Uterus (tissue), 4 donors: ENCODE measurements around the gene FBLN2. TPM values are rescaled to one million over a fixed set of nuclear protein-coding genes. Genes with fewer than 3 reads are reported as not detected.

Source experiments
- DNase-seq, 2 donors: peaks; one replicate each; pipeline ENCODE4 v3.0.0-alpha.2; 2019 to 2020
- H3K27ac ChIP-seq, 2 donors: fragments of 200-600 bp; sonication (generic); 1 replicate in 1 of 2; 2 replicates in 1 of 2; pipeline ENCODE4 v1.5.1; 2016 to 2018
- H3K27me3 ChIP-seq, 2 donors: fragments of 200-600 bp; sonication (generic); one replicate each; pipeline ENCODE4 v1.5.1; 2018 to 2019; ENCODE audit warnings: control low read depth in 1 of 2
- H3K36me3 ChIP-seq, 2 donors: fragments of 200-600 bp; sonication (generic); one replicate each; pipeline ENCODE4 v1.5.1; 2019; ENCODE audit warnings: control low read depth in 1 of 2
- H3K4me1 ChIP-seq, 2 donors: fragments of 200-600 bp; sonication (generic); one replicate each; pipeline ENCODE4 v1.5.1; 2018 to 2019; ENCODE audit warnings: control low read depth in 1 of 2
- H3K4me3 ChIP-seq, 2 donors: fragments of 200-600 bp; sonication (generic); 1 replicate in 1 of 2; 2 replicates in 1 of 2; pipeline ENCODE4 v1.5.1; 2018 to 2019; ENCODE audit warnings: mild to moderate bottlenecking in 1 of 2
- H3K9me3 ChIP-seq, 2 donors: fragments of 200-600 bp; sonication (generic); one replicate each; pipeline ENCODE4 v1.5.1; 2019; ENCODE audit warnings: control low read depth in 1 of 2
- POLR2A ChIP-seq, 2 donors: fragments of 450-650 bp; IDR thresholded peaks; one replicate each; pipeline ENCODE4 v1.6.1; 2016; ENCODE audit warnings: antibody characterized with exemption in 2 of 2, mild to moderate bottlenecking in 1 of 2, moderate library complexity in 1 of 2
- intact Hi-C: fragments of 100-400 bp; cut with DNase I; formaldehyde crosslinking; loops from one replicate; pipeline ENCODE4 v1.15.1; 2023; ENCODE audit warnings: low total_unique reads
- total RNA-seq, 4 donors: library from RNA; depleted of rRNA in 3 of 4; stranded (reverse); fragments of >200 nt in 3 of 4; gene quantifications; one replicate each; pipeline versions ENCODE4 v1.1.0 to v1.2.4, GENCODE V29; 2014 to 2023
- TF ChIP-seq, protein P1 (sequence below), 4 experiments: fragments of 200-600 bp in 2 of 4; fragments of 450-650 bp in 2 of 4; sonication (generic) in 2 of 4; IDR thresholded peaks; one replicate each; pipeline ENCODE4 v1.5.1; 2016 to 2019; ENCODE audit warnings: antibody characterized with exemption in 4 of 4, mild to moderate bottlenecking in 2 of 4, moderate library complexity in 1 of 4
- donor health status: DM: yes; HTN: yes; CAD: no.

Gene FBLN2
- total RNA-seq, 4 donors from 2014 or later, result 39.2 to 217 (median 48.6) TPM

DNA sequence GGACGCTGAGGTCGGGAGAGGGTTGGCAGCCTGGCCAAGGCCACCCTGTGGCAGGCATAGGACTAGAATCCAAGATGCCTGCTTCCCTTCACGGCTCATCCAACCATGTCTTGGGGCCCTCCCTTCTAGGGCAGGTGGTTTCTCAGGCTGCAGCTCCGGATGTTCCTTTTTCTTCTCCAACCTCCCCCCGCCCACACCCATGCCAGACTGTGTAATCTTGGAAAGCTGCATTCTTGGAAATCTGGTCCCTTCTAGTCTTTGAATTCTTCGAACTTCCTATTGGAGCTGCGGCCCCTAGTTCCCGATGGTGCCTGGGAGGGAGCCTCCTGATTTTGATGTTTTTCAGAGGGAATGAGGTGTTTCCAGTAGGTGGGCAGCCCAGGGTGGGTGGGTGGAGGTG lies 109.8 kb downstream of the FBLN2 start:
- no peak for DNase-seq
- peaks cover 0 to 5% of the 10 kb centered on the region in 2 donors for H3K4me1 ChIP-seq
- no peaks in the 10 kb centered on the region for H3K36me3 ChIP-seq
- H3K27ac ChIP-seq, result no peak overlapping the region
- TF ChIP-seq, protein P1, sequence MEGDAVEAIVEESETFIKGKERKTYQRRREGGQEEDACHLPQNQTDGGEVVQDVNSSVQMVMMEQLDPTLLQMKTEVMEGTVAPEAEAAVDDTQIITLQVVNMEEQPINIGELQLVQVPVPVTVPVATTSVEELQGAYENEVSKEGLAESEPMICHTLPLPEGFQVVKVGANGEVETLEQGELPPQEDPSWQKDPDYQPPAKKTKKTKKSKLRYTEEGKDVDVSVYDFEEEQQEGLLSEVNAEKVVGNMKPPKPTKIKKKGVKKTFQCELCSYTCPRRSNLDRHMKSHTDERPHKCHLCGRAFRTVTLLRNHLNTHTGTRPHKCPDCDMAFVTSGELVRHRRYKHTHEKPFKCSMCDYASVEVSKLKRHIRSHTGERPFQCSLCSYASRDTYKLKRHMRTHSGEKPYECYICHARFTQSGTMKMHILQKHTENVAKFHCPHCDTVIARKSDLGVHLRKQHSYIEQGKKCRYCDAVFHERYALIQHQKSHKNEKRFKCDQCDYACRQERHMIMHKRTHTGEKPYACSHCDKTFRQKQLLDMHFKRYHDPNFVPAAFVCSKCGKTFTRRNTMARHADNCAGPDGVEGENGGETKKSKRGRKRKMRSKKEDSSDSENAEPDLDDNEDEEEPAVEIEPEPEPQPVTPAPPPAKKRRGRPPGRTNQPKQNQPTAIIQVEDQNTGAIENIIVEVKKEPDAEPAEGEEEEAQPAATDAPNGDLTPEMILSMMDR (IDR thresholded peaks at IDR 0.05), result no peak
- TF ChIP-seq POLR2A (IDR thresholded peaks at IDR 0.05), result no peak
- H3K9me3 ChIP-seq, result no peaks in the 10 kb centered on the region
- H3K4me3 ChIP-seq, result no peak overlapping the region
- no peaks in the 10 kb centered on the region for H3K27me3 ChIP-seq
- intact Hi-C loops, result no loop called here

DNA sequence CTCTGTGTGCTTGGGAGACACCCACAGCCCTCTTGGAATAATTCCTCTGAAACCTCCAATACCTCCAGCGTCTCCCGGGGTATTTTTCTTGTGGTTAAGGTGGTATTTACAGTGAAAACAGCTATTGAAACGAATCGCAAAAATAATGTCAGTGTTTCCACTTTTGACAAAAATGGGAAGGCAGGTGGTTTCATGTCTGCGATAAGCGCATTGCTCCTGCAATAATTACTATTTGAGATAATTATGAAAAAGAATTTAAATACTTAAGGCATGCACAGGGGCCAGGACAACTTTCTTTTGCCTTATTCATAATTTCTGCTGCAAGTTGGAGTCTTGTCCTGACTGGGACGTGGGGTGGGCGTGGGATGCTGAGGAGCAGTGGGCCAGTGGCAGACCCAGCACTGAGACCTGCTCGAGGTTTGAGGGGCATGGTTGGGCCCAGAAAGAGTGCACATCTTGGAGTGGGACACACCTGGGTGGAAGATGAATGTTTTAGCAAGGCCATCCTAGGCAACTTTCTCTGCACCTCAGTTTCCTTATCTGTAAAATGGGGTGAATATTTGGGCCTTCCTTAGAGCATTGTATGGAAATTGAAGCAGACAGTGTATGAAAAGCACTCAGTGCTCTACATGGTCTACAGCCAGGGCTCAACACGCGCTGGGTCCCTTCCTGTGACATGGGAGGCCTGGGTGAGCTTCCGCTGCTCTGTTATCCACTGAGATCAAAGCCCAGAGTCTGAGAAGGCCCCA lies 110.5 kb downstream of the FBLN2 start:
- Histone ChIP-seq H3K4me3 (no peak overlapping the region), H3K9me3 (no peaks in the 10 kb centered on the region), H3K36me3 (no peaks in the 10 kb centered on the region), H3K27me3 (no peaks in the 10 kb centered on the region), H3K27ac (no peak overlapping the region), H3K4me1 (peaks cover 0 to 5% of the 10 kb centered on the region in 2 donors)
- no peak for DNase-seq
- TF ChIP-seq, protein P1 (IDR thresholded peaks at IDR 0.05), result no peak
- TF ChIP-seq POLR2A (IDR thresholded peaks at IDR 0.05), result no peak
- intact Hi-C loops, result no loop called here

DNA sequence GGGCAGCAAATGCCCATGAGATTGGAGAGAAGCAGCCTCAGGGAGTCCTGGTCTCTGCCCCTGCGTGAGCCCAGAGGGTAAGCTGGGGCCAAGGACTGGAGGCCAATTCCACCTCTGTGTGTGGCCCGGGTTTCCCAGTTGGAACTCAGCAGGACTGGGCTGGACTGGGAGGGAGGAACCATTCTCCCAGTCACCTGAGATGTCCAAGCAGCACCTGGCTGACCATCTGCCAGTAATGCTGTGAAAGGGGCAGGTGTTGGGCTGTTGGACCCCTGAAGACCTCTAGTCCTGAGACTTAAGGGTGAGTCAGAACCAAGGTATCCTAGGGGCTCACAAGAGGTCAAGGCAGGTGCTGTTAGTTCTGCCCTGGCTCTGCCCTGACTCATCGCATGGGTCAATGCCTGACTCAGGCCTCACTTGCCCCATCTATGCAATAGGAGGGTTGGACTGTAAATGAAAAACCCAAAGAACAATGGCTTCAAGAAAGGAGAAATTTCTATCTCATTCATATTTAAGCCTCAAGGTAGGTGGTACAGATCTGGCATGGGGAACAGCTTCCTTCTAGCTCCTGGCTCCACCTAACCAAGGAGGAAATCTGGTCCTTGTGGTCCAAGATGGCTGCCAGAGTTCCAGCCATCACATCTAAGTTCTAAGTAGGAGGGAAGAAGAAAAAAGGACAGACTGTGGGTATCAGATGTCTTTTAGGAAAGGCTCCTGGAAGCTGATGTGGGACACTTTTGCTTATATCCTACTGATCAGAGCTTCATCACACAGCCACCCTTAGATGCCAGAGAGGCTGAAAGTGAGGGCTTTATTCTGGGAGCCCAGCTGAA lies 111.3 kb downstream of the FBLN2 start:
- Histone ChIP-seq H3K4me1 (peaks cover 0 to 2% of the 10 kb centered on the region in 2 donors), H3K36me3 (no peaks in the 10 kb centered on the region), H3K27me3 (no peaks in the 10 kb centered on the region), H3K27ac (no peak overlapping the region), H3K9me3 (no peaks in the 10 kb centered on the region), H3K4me3 (no peak overlapping the region)
- TF ChIP-seq, protein P1 (IDR thresholded peaks at IDR 0.05), result no peak
- no peak for TF ChIP-seq POLR2A (IDR thresholded peaks at IDR 0.05)
- DNase-seq, result no peak
- intact Hi-C loops, result no loop called here

DNA sequence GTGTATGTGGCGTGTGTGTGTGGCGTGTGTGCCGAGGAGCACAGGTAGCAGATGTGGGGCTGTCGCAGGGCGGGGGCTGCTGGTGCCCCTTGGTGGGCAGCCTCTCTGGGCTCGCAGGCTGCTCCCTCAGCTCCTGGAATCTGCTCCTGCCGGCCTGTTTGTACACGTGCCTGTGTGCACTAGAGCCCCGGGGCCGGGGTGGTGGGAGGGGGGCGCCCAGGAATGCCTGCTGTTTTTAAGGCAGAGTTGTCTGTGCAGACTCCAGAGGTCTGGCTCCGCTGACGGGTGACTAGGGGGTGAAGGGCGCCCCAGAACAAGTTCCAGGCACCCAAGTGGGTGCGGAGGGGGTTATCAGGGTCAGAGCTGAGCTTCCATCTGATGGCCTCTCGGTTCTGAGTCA lies 112.2 kb downstream of the FBLN2 start:
- Histone ChIP-seq H3K27me3 (no peaks in the 10 kb centered on the region), H3K9me3 (no peaks in the 10 kb centered on the region), H3K4me1 (no peaks in the 10 kb centered on the region), H3K4me3 (no peak overlapping the region), H3K27ac (no peak overlapping the region), H3K36me3 (no peaks in the 10 kb centered on the region)
- intact Hi-C loops, result no loop called here
- TF ChIP-seq, protein P1 (IDR thresholded peaks at IDR 0.05), result no peak
- no peak for TF ChIP-seq POLR2A (IDR thresholded peaks at IDR 0.05)
- no peak for DNase-seq
